Uterus (tissue), 2 donors: ENCODE measurements around the gene IGF2BP1.

Experiments used
- CTCF ChIP-seq, 4 experiments: fragments of 200-600 bp in 2 of 4; fragments of 450-650 bp in 2 of 4; sonication (generic) in 2 of 4; IDR thresholded peaks; one replicate each; pipeline ENCODE4 v1.5.1; 2016 to 2019; ENCODE audit warnings: antibody characterized with exemption in 4 of 4, mild to moderate bottlenecking in 2 of 4, moderate library complexity in 1 of 4
- POLR2A ChIP-seq, 2 donors: fragments of 450-650 bp; IDR thresholded peaks; one replicate each; pipeline ENCODE4 v1.6.1; 2016; ENCODE audit warnings: antibody characterized with exemption in 2 of 2, mild to moderate bottlenecking in 1 of 2, moderate library complexity in 1 of 2

- TF ChIP-seq POLR2A (IDR thresholded peaks at IDR 0.05) (no peak), CTCF (IDR thresholded peaks at IDR 0.05) (no peak)
Measured at GRCh38 chr17:49038138-49038537, 41.0 kb downstream of the IGF2BP1 start.
